Activated T-cell treated with anti-CD3 and anti-CD28 coated beads, Interleukin-2, amount 50 U/mL, for 4 hours (primary cell): Measurements from ENCODE around the gene PLCG1. TPM values are rescaled to one million over a fixed set of nuclear protein-coding genes. Genes with fewer than 3 reads are reported as not detected.
"Not testable (repeated sequence)": the region's sequence is repeated elsewhere in the genome, so short reads cannot be mapped to it uniquely, and the experiment has no call there.

Source experiments
- ATAC-seq, 2 donors: fragments of 200-7000 bp; cut with Tn5 transposase; one replicate each; pipeline ENCODE4 v1.10.0; 2021
- DNase-seq: peaks from one replicate; pipeline ENCODE4 v3.0.0-alpha.2; 2020
- H3K27me3 Mint-ChIP-seq: one replicate; pipeline ENCODE4 v1.8.0; 2021; ENCODE audit warnings: low read depth, mixed read lengths
- H3K36me3 Mint-ChIP-seq: one replicate; pipeline ENCODE4 v1.8.0; 2022; ENCODE audit warnings: mixed read lengths; ENCODE audit not compliant: insufficient read depth
- H3K4me1 Mint-ChIP-seq: one replicate; pipeline ENCODE4 v1.8.0; 2021; ENCODE audit warnings: low read depth, mixed read lengths
- H3K4me3 Mint-ChIP-seq: one replicate; pipeline ENCODE4 v1.8.0; 2021; ENCODE audit warnings: mild to moderate bottlenecking, moderate library complexity, mixed read lengths
- H3K9me3 Mint-ChIP-seq: one replicate; pipeline ENCODE4 v1.8.0; 2021; ENCODE audit warnings: mixed read lengths
- total RNA-seq, 3 donors: library from RNA; stranded (reverse); gene quantifications; one replicate each; pipeline ENCODE4 v1.2.1, GENCODE V29; 2021

Gene PLCG1
- total RNA-seq, 3 donors from 2014 or later = 89.1 to 104 (median 91.3) TPM

DNA sequence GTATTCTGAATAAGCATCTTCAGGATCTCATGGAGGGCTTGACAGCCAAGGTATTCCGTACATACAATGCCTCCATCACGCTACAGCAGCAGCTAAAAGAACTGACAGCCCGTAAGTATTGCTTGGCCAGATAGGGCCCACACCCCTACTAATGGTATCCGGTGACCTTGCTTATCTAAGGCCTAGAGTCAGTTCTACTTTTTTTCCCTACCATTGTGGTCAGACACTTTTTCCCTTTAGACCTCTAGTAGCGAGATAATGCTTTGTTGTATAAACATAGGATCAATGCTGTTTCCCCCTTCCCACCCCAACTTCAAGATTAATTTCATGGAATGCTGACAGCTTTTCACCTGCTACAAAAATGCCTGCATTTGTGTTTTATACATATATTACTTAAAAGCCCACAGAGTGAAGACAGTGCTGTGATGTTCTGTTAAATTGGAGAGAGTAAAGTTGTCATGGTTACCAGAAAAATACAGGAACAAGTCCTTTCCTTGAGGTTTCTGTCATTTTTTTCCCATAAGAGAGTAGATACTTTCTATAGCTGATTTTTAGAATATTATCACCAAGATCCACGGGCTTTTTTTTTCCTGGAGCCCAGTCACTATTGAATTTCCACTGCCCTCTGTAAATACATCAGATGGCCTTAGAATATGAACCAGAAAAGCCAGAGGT, 20.9 kb upstream of the PLCG1 start:
- ATAC-seq (no peak), DNase-seq (no peak)
- Mint-ChIP-seq H3K4me3 (no peak overlapping the region), H3K9me3 (no peaks in the 10 kb centered on the region), H3K4me1 (peaks cover 3% of the 10 kb centered on the region), H3K27me3 (no peaks in the 10 kb centered on the region), H3K36me3 (peaks cover 43% of the 10 kb centered on the region)

DNA sequence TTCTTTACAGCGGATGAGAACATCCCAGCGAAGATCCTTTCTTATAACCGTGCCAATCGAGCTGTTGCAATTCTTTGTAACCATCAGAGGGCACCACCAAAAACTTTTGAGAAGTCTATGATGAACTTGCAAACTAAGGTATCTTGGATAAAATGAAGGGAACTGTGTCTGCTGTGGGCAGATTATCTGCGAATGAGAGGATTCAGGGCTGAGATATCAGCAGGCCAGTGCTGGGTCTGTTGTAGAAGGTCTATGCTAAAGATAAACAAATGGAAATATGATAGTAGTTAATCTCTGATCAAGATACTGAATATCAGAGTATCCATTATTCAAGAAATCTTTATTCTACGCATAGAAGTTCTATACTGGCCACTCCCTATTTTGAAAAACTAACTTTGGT, 19.2 kb upstream of the PLCG1 start:
- not testable (repeated sequence) for H3K4me3 Mint-ChIP-seq, H3K27me3 Mint-ChIP-seq, H3K4me1 Mint-ChIP-seq, H3K9me3 Mint-ChIP-seq, DNase-seq, ATAC-seq
- peaks cover 53% of the 10 kb centered on the region for H3K36me3 Mint-ChIP-seq

DNA sequence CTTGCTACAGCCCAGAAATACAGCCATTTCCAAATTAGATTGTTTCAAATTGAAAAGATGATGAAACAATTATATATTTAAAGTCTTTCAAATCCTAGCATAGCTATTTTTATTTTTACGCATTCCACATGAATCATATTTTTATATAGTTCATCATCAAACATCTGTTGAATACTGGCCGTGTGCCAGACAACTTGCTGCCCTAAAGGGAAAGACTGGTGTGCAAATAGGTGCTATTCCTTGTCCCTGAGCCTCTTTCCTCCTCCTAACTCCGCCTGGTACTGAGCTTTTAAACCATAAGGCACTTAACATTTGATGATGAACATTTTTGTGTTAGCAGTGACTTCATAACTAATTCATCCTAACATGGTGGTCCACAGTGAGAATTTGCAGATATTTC, 18.7 kb upstream of the PLCG1 start:
- Mint-ChIP-seq H3K27me3 (no peaks in the 10 kb centered on the region), H3K4me3 (no peak overlapping the region), H3K36me3 (peaks cover 53% of the 10 kb centered on the region), H3K4me1 (peaks cover 5% of the 10 kb centered on the region), H3K9me3 (no peaks in the 10 kb centered on the region)
- DNase-seq (no peak), ATAC-seq (no peak)

DNA sequence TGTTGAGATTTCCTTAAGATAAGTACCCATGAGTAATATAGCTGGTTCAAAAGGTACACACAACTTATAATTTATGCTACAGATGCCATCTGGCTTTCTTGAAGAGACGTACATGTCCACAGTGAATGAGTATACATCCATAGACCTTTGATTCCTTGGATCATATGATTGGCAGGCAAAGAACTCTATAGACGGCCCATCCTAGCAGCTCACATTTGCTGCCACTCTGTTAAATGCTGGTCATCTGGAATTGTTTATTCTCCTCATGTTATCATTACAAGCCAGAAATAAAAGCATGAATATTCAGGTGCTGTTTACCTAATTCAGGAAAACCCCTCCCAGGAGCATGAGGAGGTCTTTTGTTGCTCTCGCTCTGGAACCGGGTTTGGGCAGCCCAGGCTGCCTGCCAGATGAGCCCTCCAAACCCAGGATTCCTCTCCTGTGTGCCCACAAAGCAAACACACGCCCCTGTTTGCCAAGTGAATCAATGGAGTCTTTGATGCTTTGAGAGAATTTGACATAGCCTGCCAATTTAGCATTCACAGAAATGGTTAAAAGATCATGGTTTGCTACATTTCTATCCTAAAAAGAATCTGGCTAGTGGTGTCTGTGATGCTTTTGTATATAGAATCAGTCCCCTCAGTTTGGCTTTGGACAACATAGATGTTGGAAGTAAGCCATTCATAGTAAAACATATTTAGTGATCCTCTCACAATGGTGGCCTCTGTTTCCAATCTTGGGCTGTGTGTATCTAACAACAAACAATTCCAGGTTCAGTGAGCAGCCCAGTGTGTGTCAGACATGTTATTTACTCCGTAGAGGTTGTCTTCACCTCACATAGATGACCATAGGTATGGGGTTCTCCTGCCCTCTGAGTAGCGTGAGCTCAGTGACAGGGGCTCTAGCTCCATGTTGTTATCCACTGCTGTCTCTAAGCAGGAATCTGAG, 17.5 kb upstream of the PLCG1 start:
- H3K4me1 Mint-ChIP-seq = peaks cover 5% of the 10 kb centered on the region
- no peaks in the 10 kb centered on the region for H3K27me3 Mint-ChIP-seq
- no peak for ATAC-seq
- no peak overlapping the region for H3K4me3 Mint-ChIP-seq
- no peak for DNase-seq
- no peaks in the 10 kb centered on the region for H3K9me3 Mint-ChIP-seq
- H3K36me3 Mint-ChIP-seq = peaks cover 50% of the 10 kb centered on the region

DNA sequence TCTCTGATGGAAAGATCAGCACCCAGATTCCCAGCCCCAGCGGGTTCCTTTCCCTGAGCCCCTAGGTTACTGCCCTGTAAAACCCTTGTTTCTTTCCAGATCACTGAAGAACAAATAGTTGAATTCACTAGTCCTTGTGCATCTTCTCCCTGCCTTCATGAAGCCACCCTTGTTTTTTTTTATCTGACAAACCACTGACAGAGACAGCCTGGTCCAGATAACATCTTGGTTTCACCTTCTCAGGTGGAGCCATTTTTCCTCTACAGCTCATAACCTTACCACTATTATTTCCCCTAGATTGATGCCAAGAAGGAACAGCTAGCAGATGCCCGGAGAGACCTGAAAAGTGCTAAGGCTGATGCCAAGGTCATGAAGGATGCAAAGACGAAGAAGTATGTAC, 15.9 kb upstream of the PLCG1 start:
- no peak for ATAC-seq
- H3K4me3 Mint-ChIP-seq = no peak overlapping the region
- H3K4me1 Mint-ChIP-seq = peaks cover 5% of the 10 kb centered on the region
- H3K9me3 Mint-ChIP-seq = no peaks in the 10 kb centered on the region
- no peaks in the 10 kb centered on the region for H3K27me3 Mint-ChIP-seq
- no peak for DNase-seq
- peaks cover 50% of the 10 kb centered on the region for H3K36me3 Mint-ChIP-seq

DNA sequence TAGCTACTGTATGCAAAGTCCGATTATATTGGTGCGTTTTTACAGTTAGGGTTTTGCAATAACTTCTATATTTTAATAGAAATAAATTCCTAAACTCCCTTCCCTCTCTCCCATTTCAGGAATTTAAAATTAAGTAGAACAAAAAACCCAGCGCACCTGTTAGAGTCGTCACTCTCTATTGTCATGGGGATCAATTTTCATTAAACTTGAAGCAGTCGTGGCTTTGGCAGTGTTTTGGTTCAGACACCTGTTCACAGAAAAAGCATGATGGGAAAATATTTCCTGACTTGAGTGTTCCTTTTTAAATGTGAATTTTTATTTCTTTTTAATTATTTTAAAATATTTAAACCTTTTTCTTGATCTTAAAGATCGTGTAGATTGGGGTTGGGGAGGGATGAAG, 13.7 kb upstream of the PLCG1 start:
- DNase-seq = no peak
- H3K4me1 Mint-ChIP-seq = peaks cover 5% of the 10 kb centered on the region
- H3K4me3 Mint-ChIP-seq = no peak overlapping the region
- no peak for ATAC-seq
- H3K36me3 Mint-ChIP-seq = peaks cover 46% of the 10 kb centered on the region
- no peaks in the 10 kb centered on the region for H3K27me3 Mint-ChIP-seq
- no peaks in the 10 kb centered on the region for H3K9me3 Mint-ChIP-seq

DNA sequence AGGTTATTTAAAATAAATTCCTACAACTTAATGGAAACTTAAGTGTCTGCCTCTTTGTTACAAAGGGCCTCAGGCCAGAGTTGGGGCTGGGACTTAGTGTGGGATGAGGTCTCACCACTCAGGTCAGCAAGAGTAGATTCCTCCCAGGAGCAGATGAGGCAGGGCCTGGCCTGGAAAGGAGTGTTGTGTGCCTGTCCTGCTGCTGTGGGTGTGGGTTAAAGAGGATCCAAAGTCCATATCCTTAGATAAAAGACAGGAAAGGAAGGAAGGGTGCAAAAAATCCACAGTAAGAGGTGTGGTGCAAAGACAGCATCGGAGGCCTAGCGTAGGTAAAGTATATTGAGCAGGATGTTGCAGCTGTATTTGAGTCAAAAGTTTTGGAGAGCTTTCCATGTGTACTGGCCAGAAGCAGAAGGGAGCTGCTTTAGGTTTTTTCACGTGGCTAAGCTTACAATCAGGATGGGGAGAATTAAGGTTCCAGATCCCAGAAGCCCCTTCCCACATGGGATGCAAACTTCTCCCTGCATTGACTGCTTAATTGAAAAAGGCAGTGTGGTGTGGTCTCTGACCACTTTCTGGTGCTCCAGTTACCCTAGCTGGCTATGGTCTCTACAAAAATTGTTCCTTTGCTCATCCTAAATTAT, 12.8 kb upstream of the PLCG1 start:
- Mint-ChIP-seq H3K36me3 (peaks cover 43% of the 10 kb centered on the region), H3K4me3 (no peak overlapping the region), H3K27me3 (no peaks in the 10 kb centered on the region), H3K9me3 (no peaks in the 10 kb centered on the region), H3K4me1 (peaks cover 5% of the 10 kb centered on the region)
- no peak for ATAC-seq
- DNase-seq = no peak

DNA sequence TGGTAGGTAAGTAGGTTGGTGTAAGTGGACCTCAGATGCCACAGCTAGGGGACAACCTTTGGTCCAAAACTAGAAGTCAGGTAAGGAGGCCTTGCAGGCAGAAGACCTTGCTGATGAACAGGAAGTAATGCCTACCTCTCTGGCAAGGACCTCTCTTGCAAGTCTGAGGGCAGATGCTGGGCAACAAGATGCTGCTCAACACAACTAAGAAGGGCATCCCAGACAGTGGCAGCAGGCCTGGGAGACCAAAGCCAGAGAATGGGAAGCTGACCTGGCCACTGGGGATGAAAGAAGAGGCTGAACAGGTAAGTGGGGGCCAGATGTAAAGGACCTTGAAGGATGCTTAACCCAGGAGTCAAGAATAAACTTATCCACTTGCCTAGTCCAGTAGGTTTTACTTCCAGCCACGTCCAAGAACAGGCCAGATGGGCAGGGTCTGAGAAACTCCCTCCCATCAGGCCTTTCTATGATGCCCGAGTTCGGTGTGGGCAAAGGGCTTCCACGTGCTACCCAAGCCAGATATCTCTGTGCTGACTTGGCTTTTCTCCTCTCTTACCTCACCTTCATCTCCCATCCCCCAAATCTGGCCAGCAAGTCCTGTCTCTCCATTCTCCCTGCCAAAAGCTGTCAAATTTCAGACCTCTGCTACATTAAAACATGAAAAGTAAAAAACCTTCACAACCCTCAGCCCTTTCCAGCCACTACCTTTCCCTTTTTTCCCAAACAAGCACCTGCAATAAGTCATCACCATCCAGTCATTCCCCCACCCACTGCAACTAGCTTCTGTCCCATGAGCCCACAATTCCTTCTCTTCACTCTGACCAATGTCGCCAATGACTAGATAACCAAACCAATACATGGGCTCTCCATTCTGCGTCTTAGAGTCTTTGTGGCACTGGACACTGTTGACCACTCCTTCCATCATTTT, 11.5 kb upstream of the PLCG1 start:
- Mint-ChIP-seq H3K27me3 (no peaks in the 10 kb centered on the region), H3K4me3 (no peak overlapping the region), H3K9me3 (no peaks in the 10 kb centered on the region), H3K4me1 (peaks cover 3% of the 10 kb centered on the region), H3K36me3 (peaks cover 43% of the 10 kb centered on the region)
- DNase-seq = no peak
- ATAC-seq = no peak

DNA sequence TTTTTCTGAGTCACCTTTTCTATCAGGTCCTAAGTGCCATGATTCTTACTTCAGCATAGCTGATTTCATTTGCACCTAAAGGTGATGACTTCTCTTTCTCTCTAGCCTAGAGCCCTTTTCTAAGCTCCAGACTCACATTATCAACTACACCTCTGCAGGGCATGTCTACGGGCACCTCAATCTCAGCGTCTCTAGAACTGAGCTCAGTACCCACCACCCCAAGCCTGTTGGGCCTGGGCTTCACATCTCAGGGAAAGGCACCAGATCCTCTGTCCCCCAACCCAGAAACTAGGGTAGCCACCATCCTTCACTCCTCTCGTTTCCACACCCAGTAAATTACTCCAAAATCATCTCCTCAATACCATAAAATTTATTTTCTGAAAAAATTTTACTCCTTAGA, 10.6 kb upstream of the PLCG1 start:
- no peak overlapping the region for H3K4me3 Mint-ChIP-seq
- peaks cover 2% of the 10 kb centered on the region for H3K4me1 Mint-ChIP-seq
- DNase-seq (no peak), ATAC-seq (peak in 1 of 2 donors; percentile 10)
- no peaks in the 10 kb centered on the region for H3K27me3 Mint-ChIP-seq
- H3K36me3 Mint-ChIP-seq = peaks cover 39% of the 10 kb centered on the region
- H3K9me3 Mint-ChIP-seq = no peaks in the 10 kb centered on the region

DNA sequence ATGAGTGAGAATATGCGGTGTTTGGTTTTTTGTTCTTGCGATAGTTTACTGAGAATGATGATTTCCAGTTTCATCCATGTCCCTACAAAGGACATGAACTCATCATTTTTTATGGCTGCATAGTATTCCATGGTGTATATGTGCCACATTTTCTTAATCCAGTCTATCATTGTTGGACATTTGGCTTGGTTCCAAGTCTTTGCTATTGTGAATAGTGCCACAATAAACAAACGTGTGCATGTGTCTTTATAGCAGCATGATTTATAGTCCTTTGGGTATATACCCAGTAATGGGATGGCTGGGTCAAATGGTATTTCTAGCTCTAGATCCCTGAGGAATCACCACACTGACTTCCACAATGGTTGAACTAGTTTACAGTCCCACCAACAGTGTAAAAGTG, 9.0 kb upstream of the PLCG1 start:
- not testable (repeated sequence) for H3K9me3 Mint-ChIP-seq, H3K4me3 Mint-ChIP-seq, H3K27me3 Mint-ChIP-seq, DNase-seq, H3K4me1 Mint-ChIP-seq, ATAC-seq
- peaks cover 26% of the 10 kb centered on the region for H3K36me3 Mint-ChIP-seq

DNA sequence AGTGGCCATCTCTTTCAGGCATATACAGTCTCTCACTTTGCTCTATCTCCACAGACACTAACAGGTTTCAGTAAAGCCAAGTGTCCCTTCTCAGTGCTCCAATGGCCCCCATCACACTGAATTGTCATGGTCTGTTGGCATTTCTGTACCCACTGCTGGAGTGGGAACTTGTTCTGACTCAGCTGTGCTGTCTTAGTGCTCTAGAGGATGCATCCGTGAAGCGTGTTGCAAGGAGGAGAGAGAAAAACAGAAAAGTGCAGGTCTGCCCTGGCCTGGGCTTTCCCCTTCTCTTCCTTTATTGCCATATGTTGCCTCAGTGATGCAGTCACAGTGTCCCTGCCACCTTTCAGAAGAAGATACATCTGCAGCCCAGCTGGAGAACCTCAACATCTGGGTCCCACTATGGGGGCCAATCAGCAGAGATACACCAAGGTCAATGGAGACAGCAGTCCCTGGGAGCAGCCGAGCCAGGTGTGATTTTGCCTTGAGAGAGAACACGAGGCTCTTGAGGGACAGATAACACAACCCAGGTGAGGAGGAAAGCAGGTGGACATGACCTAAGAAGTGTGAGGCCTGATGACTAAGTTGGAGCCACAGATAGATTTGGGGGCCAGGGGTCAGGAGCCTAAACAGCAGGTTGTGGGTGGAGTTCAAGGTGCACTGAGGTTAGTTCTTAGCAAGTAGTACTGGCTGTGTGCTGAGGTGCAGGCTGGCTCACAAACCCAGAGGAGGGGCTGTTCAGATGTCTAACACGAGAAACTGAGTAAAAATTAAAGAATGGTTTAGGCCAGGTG, 5.6 kb upstream of the PLCG1 start:
- no peak overlapping the region for H3K4me3 Mint-ChIP-seq
- H3K9me3 Mint-ChIP-seq = no peaks in the 10 kb centered on the region
- no peaks in the 10 kb centered on the region for H3K27me3 Mint-ChIP-seq
- peaks cover 7% of the 10 kb centered on the region for H3K36me3 Mint-ChIP-seq
- peaks cover 35% of the 10 kb centered on the region for H3K4me1 Mint-ChIP-seq
- no peak for ATAC-seq
- DNase-seq = no peak

DNA sequence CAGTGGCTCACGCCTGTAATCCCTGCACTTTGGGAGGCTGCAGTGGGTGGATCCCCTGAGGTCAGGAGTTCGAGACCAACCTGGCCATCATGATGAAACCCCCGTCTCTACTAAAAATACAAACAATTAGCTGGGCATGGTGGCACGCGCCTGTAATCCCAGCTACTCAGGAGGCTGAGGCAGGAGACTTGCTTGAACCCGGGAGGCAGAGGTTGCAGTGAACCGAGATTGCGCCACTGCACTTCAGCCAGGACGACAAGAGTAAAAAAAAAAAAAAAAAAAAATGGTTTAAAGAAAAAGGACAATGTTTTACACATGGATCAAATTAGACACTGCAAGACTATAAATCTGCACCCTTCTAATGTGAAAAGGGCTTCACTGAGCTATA, 5.0 kb upstream of the PLCG1 start:
- not testable (repeated sequence) for H3K27me3 Mint-ChIP-seq, DNase-seq, H3K36me3 Mint-ChIP-seq, H3K9me3 Mint-ChIP-seq, ATAC-seq, H3K4me3 Mint-ChIP-seq
- peaks cover 35% of the 10 kb centered on the region for H3K4me1 Mint-ChIP-seq

DNA sequence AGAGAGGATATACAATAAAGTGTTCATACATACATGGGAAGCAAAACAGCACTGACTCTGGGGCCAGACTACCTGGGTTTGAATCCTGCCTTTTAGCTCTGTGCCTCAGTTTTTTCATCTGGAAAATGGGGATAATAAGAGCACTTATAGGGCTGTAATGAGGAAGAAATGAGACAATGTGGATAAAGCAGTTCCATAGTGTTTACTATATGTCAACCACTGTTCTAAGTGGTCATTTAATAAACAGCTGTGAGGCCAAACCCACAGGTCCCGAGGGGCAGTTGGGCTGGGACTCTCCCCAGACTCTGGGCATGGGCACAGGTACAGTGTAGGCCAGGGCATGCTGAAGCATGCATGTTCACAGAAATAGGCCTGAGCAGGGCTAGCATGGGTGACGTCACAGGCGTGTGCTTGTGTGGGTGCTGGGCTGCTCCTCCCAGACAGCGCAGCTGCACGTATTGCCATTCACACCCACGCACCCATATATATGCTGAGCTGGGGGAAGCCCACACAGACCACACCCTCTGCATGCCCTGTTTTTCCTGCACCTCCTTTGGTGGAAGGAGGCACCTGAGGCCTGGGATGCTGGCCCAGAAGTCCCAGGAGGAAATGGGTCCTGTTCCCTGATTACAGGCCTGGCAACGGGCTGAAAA, 3.5 kb upstream of the PLCG1 start:
- Mint-ChIP-seq H3K4me3 (no peak overlapping the region), H3K4me1 (peaks cover 41% of the 10 kb centered on the region), H3K27me3 (no peaks in the 10 kb centered on the region), H3K36me3 (peaks cover 4% of the 10 kb centered on the region), H3K9me3 (no peaks in the 10 kb centered on the region)
- DNase-seq (peak; percentile 63), ATAC-seq (no peak)
